GM21717 (cell line): Measurements from ENCODE around the gene IRF9.

Source experiments
- ATAC-seq: cut with Tn5 transposase; IDR thresholded peaks from one replicate; pipeline ENCODE4 v1.9.1; 2021; ENCODE audit warnings: mild to moderate bottlenecking, moderate library complexity; ENCODE audit not compliant: unreplicated experiment

The IRF9 gene

GRCh38 chr14:24131549-24131966 is 29.5 kb upstream of the IRF9 start:
- no peak for ATAC-seq

GRCh38 chr14:24132061-24132685 is 28.9 kb upstream of the IRF9 start:
- ATAC-seq = no peak

GRCh38 chr14:24132976-24133375 is 28.1 kb upstream of the IRF9 start:
- no peak for ATAC-seq

- ATAC-seq = no peak
These were observed 27.3 kb upstream of the IRF9 start for GRCh38 chr14:24133735-24134134.

GRCh38 chr14:24135584-24135833 is 25.6 kb upstream of the IRF9 start:
- no peak for ATAC-seq

GRCh38 chr14:24135834-24136683 is 25.0 kb upstream of the IRF9 start, which contains the start of gene PSME1:
PSME1 (plus strand) TSS chr14:24136194; CDS start chr14:24136263, 69 bp downstream.
- ATAC-seq = peak; percentile 57

GRCh38 chr14:24136684-24137528 is 24.2 kb upstream of the IRF9 start:
- no peak for ATAC-seq

- ATAC-seq = no peak
These were observed 23.3 kb upstream of the IRF9 start for GRCh38 chr14:24137529-24138395.

- no peak for ATAC-seq
These were observed 22.4 kb upstream of the IRF9 start for GRCh38 chr14:24138396-24139271.

- no peak for ATAC-seq
These were observed 21.7 kb upstream of the IRF9 start for GRCh38 chr14:24139272-24139934.

- peak; percentile 70 for ATAC-seq
These were observed 19.8 kb upstream of the IRF9 start, which contains the start of gene EMC9 for GRCh38 chr14:24141097-24141880. EMC9 (minus strand) TSS chr14:24141591; CDS start chr14:24141304, 287 bp downstream.

- no peak for ATAC-seq
These were observed 17.6 kb upstream of the IRF9 start for GRCh38 chr14:24143511-24143910.

GRCh38 chr14:24144451-24144850 is 16.6 kb upstream of the IRF9 start:
- ATAC-seq = no peak

- ATAC-seq = no peak
These were observed 15.8 kb upstream of the IRF9 start for GRCh38 chr14:24145219-24145618.

GRCh38 chr14:24145690-24146452 is 15.2 kb upstream of the IRF9 start:
- no peak for ATAC-seq

- peak; percentile 59 for ATAC-seq
These were observed 14.6 kb upstream of the IRF9 start, which contains the start of gene PSME2 for GRCh38 chr14:24146453-24146977. PSME2 (minus strand) TSS chr14:24146610; CDS start chr14:24146581, 29 bp downstream.
